GM12878 (cell line): ENCODE measurements around the gene FCRLB. TPM values are rescaled to one million over a fixed set of nuclear protein-coding genes. Genes with fewer than 3 reads are reported as not detected.

ENCODE experiments used
- ATAC-seq: fragments of 200-7000 bp; cut with Tn5 transposase; 3 replicates; pipeline ENCODE4 v1.9.1; 2020; ENCODE audit warnings: mild to moderate bottlenecking, moderate library complexity
- BruUV-seq: library from RNA; stranded (reverse); fragments of 400-500 nt; replicated peaks from 2 replicates; lab custom pipeline; 2021; lab: Mats Ljungman, UMichigan
- CTCF ChIA-PET: fragments of 300-600 bp; sonication (Branson Sonifier 250); formaldehyde crosslinking; extraction: SDS; loops from one replicate; lab custom pipeline; 2021; ENCODE audit warnings: inconsistent platforms; lab: Yijun Ruan, JAX
- POLR2A ChIA-PET: fragments of 350-600 bp; formaldehyde crosslinking; extraction: SDS; loops from one replicate; lab custom pipeline; 2021; ENCODE audit warnings: inconsistent platforms; lab: Charles Lee
- RAD21 ChIA-PET: fragments of 300-600 bp; sonication (Branson Sonifier 250); formaldehyde crosslinking; loops from one replicate; lab custom pipeline; 2023; ENCODE audit warnings: antibody characterized with exemption; ENCODE audit not compliant: unreplicated experiment; lab: Charles Lee
- SMC1A ChIA-PET: fragments of 300-600 bp; sonication (Branson Sonifier 250); formaldehyde crosslinking; loops from one replicate; lab custom pipeline; 2023; ENCODE audit not compliant: unreplicated experiment, uncharacterized antibody; lab: Charles Lee
- DNase-seq: peaks from one replicate; pipeline ENCODE4 v3.0.0-alpha.2; 2011; ENCODE audit warnings: low read depth, low spot score
- FAIRE-seq: peaks from 3 replicates; lab custom pipeline; 2011; peaks lifted over from hg19 to GRCh38; lab: Jason Lieb, UNC
- H2AFZ ChIP-seq: 2 replicates; pipeline ENCODE4 v1.6.0; 2011; ENCODE audit warnings: low read depth, low read length, control low read depth; ENCODE audit not compliant: control insufficient read depth
- H3K27ac ChIP-seq: 2 replicates; pipeline ENCODE4 v1.5.1; 2011; ENCODE audit warnings: control low read depth; ENCODE audit not compliant: control insufficient read depth, insufficient read depth
- H3K27me3 ChIP-seq, 2 experiments: replicated peaks in 1 of 2; 2 replicates each; pipeline versions ENCODE4 v1.6.0 to v1.6.1; 2011; ENCODE audit warnings: low read length in 1 of 2; ENCODE audit not compliant: control insufficient read depth in 2 of 2, insufficient read depth in 2 of 2
- H3K36me3 ChIP-seq, 2 experiments: 2 replicates each; pipeline ENCODE4 v1.5.1; 2011; ENCODE audit warnings: low read length in 1 of 2; ENCODE audit not compliant: control insufficient read depth in 2 of 2, insufficient read depth in 2 of 2
- H3K4me1 ChIP-seq: 2 replicates; pipeline ENCODE4 v1.6.1; 2011; ENCODE audit warnings: mild to moderate bottlenecking, low read length, moderate library complexity, mixed read lengths; ENCODE audit not compliant: control insufficient read depth, insufficient read depth
- H3K4me2 ChIP-seq: 2 replicates; pipeline ENCODE4 v1.6.0; 2011; ENCODE audit warnings: control low read depth; ENCODE audit not compliant: control insufficient read depth, insufficient read depth
- H3K4me3 ChIP-seq: fragments of 200-600 bp; sonication (generic); 2 replicates; pipeline ENCODE4 v1.5.1; 2016
- H3K79me2 ChIP-seq: 2 replicates; pipeline ENCODE4 v1.6.0; 2011; ENCODE audit warnings: low read length; ENCODE audit not compliant: control insufficient read depth, insufficient read depth
- H3K9ac ChIP-seq: 2 replicates; pipeline ENCODE4 v1.8.0; 2011; ENCODE audit warnings: low read length, control low read depth, mixed read lengths; ENCODE audit not compliant: control insufficient read depth, insufficient read depth
- H3K9me3 ChIP-seq: replicated peaks from 3 replicates; pipeline ENCODE4 v1.5.1; 2011; ENCODE audit warnings: mild to moderate bottlenecking, low read length; ENCODE audit not compliant: control insufficient read depth, insufficient read depth
- H4K20me1 ChIP-seq: 2 replicates; pipeline ENCODE4 v1.6.0; 2011; ENCODE audit not compliant: control insufficient read depth, insufficient read depth
- BCL3 ChIP-seq: IDR thresholded peaks from 2 replicates; pipeline ENCODE4 v1.6.1; 2011; ENCODE audit warnings: borderline replicate concordance, low read depth, mild to moderate bottlenecking, moderate library complexity, low read length; ENCODE audit not compliant: insufficient read depth, poor library complexity, severe bottlenecking
- CBX3 ChIP-seq: fragments of 200-600 bp; sonication (generic); IDR thresholded peaks from 2 replicates; pipeline ENCODE4 v1.6.1; 2016; ENCODE audit warnings: low read depth, borderline replicate concordance
- MEF2A ChIP-seq: IDR thresholded peaks from 2 replicates; pipeline ENCODE4 v1.6.1; 2011; ENCODE audit warnings: low read depth, mild to moderate bottlenecking, low read length, moderate library complexity; ENCODE audit not compliant: insufficient read depth
- NR2C1 ChIP-seq: fragments of 450-650 bp; IDR thresholded peaks from 2 replicates; pipeline ENCODE4 v1.6.1; 2017; ENCODE audit warnings: antibody characterized with exemption, mild to moderate bottlenecking, moderate library complexity
- YY1 ChIP-seq: IDR thresholded peaks from 2 replicates; pipeline ENCODE4 v1.6.1; 2011; ENCODE audit warnings: low read depth, mild to moderate bottlenecking, low read length
- ZZZ3 ChIP-seq: IDR thresholded peaks from 2 replicates; pipeline ENCODE4 v1.6.1; 2011; ENCODE audit warnings: low read depth; ENCODE audit not compliant: control insufficient read depth, insufficient read length
- WGBS: methylation state at CpG from one replicate; pipeline ENCODE4 v1.1.6; 2016; ENCODE audit warnings: low lambda C conversion rate; ENCODE audit not compliant: insufficient replicate concordance, insufficient coverage; ENCODE audit errors: missing lambda C conversion rate; 5-methylcytosine and 5-hydroxymethylcytosine counted together
- in situ Hi-C: fragments of 300-500 bp; cut with MboI; formaldehyde crosslinking; loops from 9 replicates; pipeline ENCODE4 v1.14.3; 2018; ENCODE audit warnings: mixed read lengths
- intact Hi-C: fragments of 100-400 bp; cut with micrococcal nuclease; formaldehyde crosslinking; loops from one replicate; pipeline ENCODE4 v1.14.2; 2022; ENCODE audit not compliant: unreplicated experiment
- polyA plus RNA-seq, 11 experiments: library from polyadenylated mRNA; depleted of rRNA in 4 of 11; unstranded in 6 of 11; stranded (reverse) in 5 of 11; fragments of >200 nt; fragmentation: Nextera tagmentation in 4 of 11; fragmentation: Illumina TruSeq in 1 of 11; extraction: Ambion mirVana in 4 of 11; extraction: Trizol in 1 of 11; gene quantifications; 1 replicate in 1 of 11; 2 replicates in 10 of 11; pipeline versions ENCODE4 v1.2.1 to v1.2.3, GENCODE V29; 2011 to 2016; ENCODE audit warnings: inconsistent platforms in 2 of 11, missing spikeins in 2 of 11, low read depth in 1 of 11
- total RNA-seq, 4 experiments: library from RNA; depleted of rRNA in 3 of 4; stranded (reverse); fragments of >200 nt in 3 of 4; fragmentation: Illumina TruSeq in 1 of 4; extraction: Trizol in 1 of 4; gene quantifications; 2 replicates each; pipeline versions ENCODE4 v1.2.1 to v1.2.3, GENCODE V29; 2013 to 2021

FCRLB gene
- total and polyA plus RNA-seq, 10 of the 15 experiments (the other 5 are each of a cell fraction or from before 2014, with no cell fraction given): 0.55 to 11.7 (median 5.6) TPM

GRCh38 chr1:161770250-161770649 is 48.9 kb downstream of the FCRLB start:
- intact Hi-C loops: no loop called here
- no peaks in the 10 kb centered on the region for H4K20me1 ChIP-seq
- ChIA-PET CTCF (interaction anchor here (1.1 to 1.3 kb wide), 2 partner anchors 14 to 22 kb away, joined by 3 to 6 read pairs; no protein-coding TSS in a partner anchor), SMC1A (interaction anchor here (0.6 to 1.2 kb wide), 3 partner anchors 15 to 694 kb away, joined by 3 to 5 read pairs (median 3); no protein-coding TSS in a partner anchor)
- no peaks in the 10 kb centered on the region for H3K9me3 ChIP-seq
- peak overlapping the region; percentile 83 for H3K4me2 ChIP-seq
- H3K4me1 ChIP-seq: peaks cover 17% of the 10 kb centered on the region
- FAIRE-seq: no peak
- 100% methylated on average over 3 of the region's 3 CpGs for WGBS
- TF ChIP-seq ZZZ3 (no peak), NR2C1 (peak; percentile 23; the same call in 1 of the 2 replicates), BCL3 (no peak), MEF2A (no peak), CBX3 (no peak), YY1 (peak; percentile 70)
- TF ChIP-seq, all 136 proteins: peak for 2
- ChIA-PET POLR2A (no interaction called here), RAD21 (no interaction called here)
- H3K79me2 ChIP-seq: peaks cover 95% of the 10 kb centered on the region
- in situ Hi-C loops: no loop called here
- H3K36me3 ChIP-seq: no peaks in the 10 kb centered on the region
- no peaks in the 10 kb centered on the region for H3K27me3 ChIP-seq
- H2AFZ ChIP-seq: no peak overlapping the region
- peak overlapping the region; percentile 28; the same call in 1 of the 2 replicates for H3K4me3 ChIP-seq
- H3K9ac ChIP-seq: no peak overlapping the region
- ATAC-seq: no peak
- BruUV-seq: no TSS peak
- no peak for DNase-seq
- no peak overlapping the region for H3K27ac ChIP-seq
